ENCODE measurements around the gene NF2. TPM values are rescaled to one million over a fixed set of nuclear protein-coding genes. Genes with fewer than 3 reads are reported as not detected.

NF2 gene
- total RNA-seq, 1 donor: 240 TPM

- no peak for TF ChIP-seq CTCF (IDR thresholded peaks at IDR 0.05; ENCODE audit: insufficient read depth, low read depth, low read length)
- DNase-seq (ENCODE audit: low read depth): no peak
- no peak overlapping the region for H3K4me3 ChIP-seq (ENCODE audit: low read depth, low read length)
Observed at GRCh38 chr22:29569011-29569678, 34.3 kb upstream of the NF2 start.

GRCh38 chr22:29570456-29570855 lies 33.0 kb upstream of the NF2 start:
- DNase-seq (ENCODE audit: low read depth): no peak
- H3K4me3 ChIP-seq (ENCODE audit: low read depth, low read length): no peak overlapping the region
- no peak for TF ChIP-seq CTCF (IDR thresholded peaks at IDR 0.05; ENCODE audit: insufficient read depth, low read depth, low read length)

GRCh38 chr22:29570912-29571549 lies 32.4 kb upstream of the NF2 start:
- no peak for TF ChIP-seq CTCF (IDR thresholded peaks at IDR 0.05; ENCODE audit: insufficient read depth, low read depth, low read length)
- no peak for DNase-seq (ENCODE audit: low read depth)
- no peak overlapping the region for H3K4me3 ChIP-seq (ENCODE audit: low read depth, low read length)

GRCh38 chr22:29574762-29575450 lies 28.5 kb upstream of the NF2 start:
- TF ChIP-seq CTCF (IDR thresholded peaks at IDR 0.05; ENCODE audit: insufficient read depth, low read depth, low read length): no peak
- no peak for DNase-seq (ENCODE audit: low read depth)
- H3K4me3 ChIP-seq (ENCODE audit: low read depth, low read length): no peak overlapping the region

- TF ChIP-seq CTCF (IDR thresholded peaks at IDR 0.05; ENCODE audit: insufficient read depth, low read depth, low read length): no peak
- no peak for DNase-seq (ENCODE audit: low read depth)
- no peak overlapping the region for H3K4me3 ChIP-seq (ENCODE audit: low read depth, low read length)
Observed at GRCh38 chr22:29578462-29579200, 24.8 kb upstream of the NF2 start.

GRCh38 chr22:29580200-29580810 lies 23.1 kb upstream of the NF2 start:
- peak overlapping the region; percentile 78 for H3K4me3 ChIP-seq (ENCODE audit: low read depth, low read length)
- no peak for TF ChIP-seq CTCF (IDR thresholded peaks at IDR 0.05; ENCODE audit: insufficient read depth, low read depth, low read length)
- DNase-seq (ENCODE audit: low read depth): no peak
